ENCODE measurements around the gene EHBP1L1. TPM values are rescaled to one million over a fixed set of nuclear protein-coding genes. Genes with fewer than 3 reads are reported as not detected.
A peak's percentile ranks its signal among the peaks of the same experiment; 100 is the strongest.

Gene EHBP1L1
- total RNA-seq, 2 donors from 2014 or later: 53.4 to 61.0 TPM

GRCh38 chr11:65573391-65574079 is 2.3 kb upstream of the EHBP1L1 start:
- intact Hi-C loops (cut with DNase I): no loop called here
- ATAC-seq: no peak

DNA sequence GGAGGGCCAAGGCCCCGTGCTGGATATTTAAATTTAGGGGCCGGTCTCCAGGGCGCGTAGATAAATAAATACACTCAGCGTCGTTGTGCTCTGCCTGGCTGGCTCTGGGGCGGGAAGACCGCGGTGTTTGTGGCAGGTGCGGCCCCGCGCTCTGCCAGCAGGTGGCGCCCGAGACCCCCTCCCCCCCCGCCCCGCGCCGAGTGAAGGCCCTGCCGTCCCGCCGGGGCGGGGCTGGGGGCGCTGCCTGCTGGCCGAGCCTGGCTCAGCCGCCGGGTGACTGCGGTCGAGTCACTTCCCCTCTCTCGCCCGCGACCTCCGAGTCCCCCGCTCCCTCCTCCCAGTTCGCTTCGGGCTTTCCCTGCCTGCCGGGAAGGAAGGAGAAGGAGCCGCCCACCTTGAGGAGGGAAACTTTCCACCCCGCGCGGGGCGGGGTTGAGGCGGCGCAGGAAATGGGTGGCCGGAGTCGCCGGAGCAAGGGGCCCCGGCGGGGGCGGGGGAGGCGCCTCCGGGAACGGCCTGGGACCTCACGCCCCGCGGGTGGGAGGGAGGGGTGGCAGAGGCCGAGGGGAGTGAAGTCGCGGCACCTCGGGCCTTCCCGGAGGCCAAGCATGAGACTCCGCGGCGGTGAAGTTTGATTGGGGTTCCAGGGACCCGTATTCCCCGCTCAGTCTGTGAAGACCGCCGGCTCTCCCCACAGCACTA is 1.6 kb upstream of the EHBP1L1 start:
- peak; percentile 96 for DNase-seq
- intact Hi-C loops (cut with DNase I): no loop called here
- ATAC-seq: peak; percentile 48 to 65

More at GRCh38 chr11:65573391-65574079, 2.3 kb upstream of the EHBP1L1 start:
- no peak for DNase-seq

DNA sequence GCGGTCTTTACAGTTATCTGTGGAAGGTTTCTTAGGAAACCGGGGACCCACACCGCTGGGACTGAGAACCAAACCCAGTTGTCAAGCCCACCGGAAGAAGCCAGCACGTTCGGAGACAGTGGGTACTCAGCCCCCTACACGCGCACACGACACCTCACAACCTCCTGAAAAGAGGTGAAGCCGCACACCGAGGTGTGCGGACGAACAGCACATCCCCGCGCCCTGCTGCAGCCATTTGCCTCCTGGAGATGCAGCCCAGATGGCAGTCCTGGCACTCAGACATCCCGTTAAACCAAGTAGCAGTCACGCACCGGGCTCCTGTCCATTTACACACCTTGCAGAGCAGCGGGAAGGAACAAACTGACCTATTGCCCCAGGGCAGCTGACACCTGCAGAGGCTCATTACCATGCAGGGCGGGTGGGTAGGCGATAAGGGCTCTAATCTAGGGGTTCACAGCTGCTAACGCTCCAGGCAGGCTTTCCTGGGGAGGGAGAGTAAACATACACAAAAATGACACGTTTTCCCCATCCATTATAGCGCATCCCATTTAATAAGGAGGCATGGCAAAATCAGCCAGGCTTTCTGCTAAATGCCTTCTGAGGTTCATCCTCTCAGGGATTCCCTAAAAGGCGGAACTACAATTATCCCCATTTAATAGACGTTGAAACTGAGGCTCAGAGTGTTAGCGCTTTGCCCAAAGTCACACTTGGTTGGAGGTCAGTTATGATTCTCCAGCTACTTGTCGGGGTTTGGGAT is 864 bp upstream of the EHBP1L1 start:
- DNase-seq: no peak
- ATAC-seq: no peak
- intact Hi-C loops (cut with DNase I): loop anchor here in 1 of 2 donors (5.0 kb wide), 1 partner anchor 37 kb away; the partner anchor contains the start of gene MAP3K11

DNA sequence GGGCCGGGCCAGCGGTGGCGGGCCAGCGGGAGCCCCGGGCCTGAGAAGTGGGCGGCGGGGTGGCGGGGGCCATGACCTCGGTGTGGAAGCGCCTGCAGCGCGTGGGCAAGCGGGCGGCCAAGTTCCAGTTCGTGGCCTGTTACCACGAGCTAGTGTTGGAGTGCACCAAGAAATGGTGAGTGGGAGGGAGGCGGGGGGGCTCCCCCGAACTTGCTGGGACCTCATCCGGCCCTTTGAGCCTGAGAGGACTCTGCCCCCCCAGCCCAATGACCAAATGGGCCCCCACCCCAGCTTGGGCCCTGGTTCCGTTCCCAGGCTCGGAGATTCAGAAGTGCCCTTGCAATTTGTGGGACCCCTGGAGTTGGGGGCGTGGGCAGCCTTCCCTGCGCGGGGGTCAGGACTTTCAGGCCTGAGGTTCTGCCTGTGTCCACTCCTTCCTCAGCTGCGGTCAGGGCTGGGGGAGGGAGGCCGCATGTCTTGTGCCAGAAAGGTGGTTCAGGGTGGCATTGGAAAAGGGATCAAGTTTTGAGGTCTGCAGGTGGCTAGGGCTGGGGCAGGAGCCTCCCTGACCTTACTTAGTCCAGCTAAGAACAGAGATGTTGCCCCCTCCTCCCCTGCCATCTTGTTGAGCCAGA is 496 bp downstream of the EHBP1L1 start:
- ATAC-seq (no peak), DNase-seq (peak; percentile 59)
- intact Hi-C loops (cut with DNase I): loop anchor here in 1 of 2 donors (5.0 kb wide), 1 partner anchor 36 kb away; the partner anchor contains the start of gene MAP3K11

- ATAC-seq (peak; percentile 14 to 61), DNase-seq (peak; percentile 84)
- intact Hi-C loops (cut with DNase I): loop anchor here in 1 of 2 donors (5.0 kb wide), 1 partner anchor 35 kb away; the partner anchor contains the start of gene MAP3K11
These were observed 1.3 kb downstream of the EHBP1L1 start for GRCh38 chr11:65576867-65577755.

GRCh38 chr11:65577756-65578109 is 1.9 kb downstream of the EHBP1L1 start:
- ATAC-seq: no peak
- DNase-seq: no peak
- intact Hi-C loops (cut with DNase I): loop anchor here in 1 of 2 donors (5.0 kb wide), 1 partner anchor 35 kb away; the partner anchor contains the start of gene MAP3K11

DNA sequence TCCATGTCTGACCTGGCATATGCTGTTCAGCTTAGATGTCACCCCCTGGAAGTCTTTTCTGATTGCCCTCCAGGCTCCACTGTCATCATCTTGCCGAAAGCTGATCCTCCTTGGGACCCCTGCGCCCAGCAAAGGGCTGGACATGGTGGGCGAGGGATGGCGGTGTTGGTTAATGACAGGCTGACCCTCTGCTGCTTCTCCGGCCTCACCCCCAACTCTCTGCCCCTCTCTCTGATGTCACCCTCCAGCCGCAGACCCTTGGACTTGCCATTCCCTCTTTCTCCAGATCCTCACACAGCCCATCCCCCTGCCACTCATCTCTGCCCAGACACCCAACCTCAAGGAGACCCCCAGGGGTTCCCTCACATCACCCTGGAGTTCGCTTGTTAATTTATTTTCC is 2.3 kb downstream of the EHBP1L1 start:
- DNase-seq: no peak
- intact Hi-C loops (cut with DNase I): loop anchor here in 1 of 2 donors (5.0 kb wide), 1 partner anchor 34 kb away; the partner anchor contains the start of gene MAP3K11

DNA sequence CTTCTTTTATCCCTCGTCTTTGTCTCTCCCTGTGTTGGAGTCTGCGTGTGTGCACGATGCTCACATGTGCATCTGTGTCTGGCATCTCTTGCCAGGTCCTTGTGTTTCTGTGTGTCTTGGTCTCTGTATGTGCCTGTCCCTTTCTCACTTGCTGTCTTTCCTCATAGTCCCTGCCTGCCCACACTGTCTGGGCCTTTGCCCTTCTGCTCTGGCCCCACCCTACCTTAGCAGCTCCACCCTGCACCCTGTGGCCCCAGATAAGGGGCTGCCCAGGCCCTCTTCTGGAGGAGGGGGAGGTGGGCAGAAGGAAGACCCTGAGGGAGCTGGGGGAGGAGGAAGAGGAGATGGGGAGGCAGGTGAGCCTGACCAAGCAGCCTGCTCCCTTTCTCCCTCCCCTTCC is 2.8 kb downstream of the EHBP1L1 start:
- intact Hi-C loops (cut with DNase I): loop anchor here in 1 of 2 donors (5.0 kb wide), 1 partner anchor 34 kb away; the partner anchor contains the start of gene MAP3K11
- DNase-seq (no peak), ATAC-seq (no peak)

More for the DNA sequence above, 2.3 kb downstream of the EHBP1L1 start:
- ATAC-seq: no peak

DNA sequence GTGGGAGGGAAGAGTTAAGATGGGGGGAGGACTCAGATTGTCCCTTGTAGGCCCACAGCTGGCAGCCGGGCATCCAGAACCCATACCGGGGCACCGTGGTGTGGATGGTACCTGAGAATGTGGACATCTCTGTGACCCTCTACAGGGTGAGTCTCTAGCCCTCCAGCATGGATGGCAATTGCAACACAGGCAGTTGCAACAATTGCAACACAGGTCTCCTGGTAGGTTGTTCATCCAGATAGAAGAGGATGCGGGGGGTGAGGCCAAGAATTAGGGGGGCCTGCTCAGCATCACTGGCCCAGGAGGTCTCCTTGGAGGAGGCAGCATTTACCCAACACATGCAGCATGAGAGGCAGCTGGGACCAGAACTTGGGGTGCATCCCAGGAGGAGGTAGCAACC is 3.4 kb downstream of the EHBP1L1 start:
- DNase-seq (no peak), ATAC-seq (no peak)
- intact Hi-C loops (cut with DNase I): loop anchor here in 1 of 2 donors (5.0 kb wide), 1 partner anchor 33 kb away; the partner anchor contains the start of gene MAP3K11

DNA sequence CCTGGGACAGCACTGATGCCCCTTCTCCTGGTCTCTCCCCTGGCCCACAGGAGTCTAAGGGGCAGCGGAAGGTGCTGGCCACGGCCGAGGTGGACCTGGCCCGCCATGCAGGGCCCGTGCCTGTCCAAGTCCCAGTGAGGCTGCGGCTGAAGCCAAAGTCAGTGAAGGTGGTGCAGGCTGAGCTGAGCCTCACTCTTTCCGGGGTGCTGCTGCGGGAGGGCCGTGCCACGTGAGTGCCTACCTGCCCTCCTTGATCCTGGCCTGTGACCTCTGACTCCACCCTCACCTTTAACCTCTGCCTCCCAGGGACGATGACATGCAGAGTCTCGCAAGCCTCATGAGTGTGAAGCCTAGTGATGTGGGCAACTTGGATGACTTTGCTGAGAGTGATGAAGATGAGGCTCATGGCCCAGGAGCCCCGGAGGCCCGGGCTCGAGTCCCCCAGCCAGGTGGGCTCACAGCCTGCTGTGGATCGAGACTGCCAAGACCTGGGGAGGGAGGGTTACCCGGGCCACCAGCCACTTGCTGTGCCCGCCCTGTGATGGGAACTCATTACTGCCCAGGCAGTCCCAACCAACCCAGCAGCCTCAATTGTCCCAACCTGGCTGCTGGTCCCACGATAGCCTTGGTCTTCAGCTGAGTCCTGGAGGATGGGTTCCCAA is 4.3 kb downstream of the EHBP1L1 start:
- ATAC-seq (no peak), DNase-seq (no peak)
- intact Hi-C loops (cut with DNase I): no loop called here

DNA sequence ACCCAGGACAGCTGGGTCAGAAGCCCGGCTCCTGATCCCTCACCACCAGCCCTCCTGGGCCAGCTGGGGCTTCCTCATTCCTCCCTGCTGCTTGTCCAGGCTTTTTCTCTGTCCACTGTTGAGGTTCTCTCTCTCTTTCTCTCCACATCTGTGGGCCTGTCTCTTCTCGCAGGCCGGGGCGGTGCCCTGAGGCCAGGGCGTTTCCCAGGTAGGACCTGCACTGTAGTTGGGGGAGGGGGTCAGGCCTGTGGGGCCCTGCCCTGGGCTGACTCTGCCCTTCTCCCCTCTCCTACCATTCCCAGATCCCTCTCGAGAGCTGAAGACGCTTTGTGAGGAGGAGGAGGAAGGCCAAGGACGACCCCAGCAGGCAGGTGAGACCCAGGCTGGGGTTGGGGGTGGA is 4.9 kb downstream of the EHBP1L1 start:
- ATAC-seq (no peak), DNase-seq (no peak)
- intact Hi-C loops (cut with DNase I): no loop called here

- intact Hi-C loops (cut with DNase I): no loop called here
- DNase-seq (no peak), ATAC-seq (no peak)
These were observed 6.1 kb downstream of the EHBP1L1 start for GRCh38 chr11:65581928-65582327.

DNA sequence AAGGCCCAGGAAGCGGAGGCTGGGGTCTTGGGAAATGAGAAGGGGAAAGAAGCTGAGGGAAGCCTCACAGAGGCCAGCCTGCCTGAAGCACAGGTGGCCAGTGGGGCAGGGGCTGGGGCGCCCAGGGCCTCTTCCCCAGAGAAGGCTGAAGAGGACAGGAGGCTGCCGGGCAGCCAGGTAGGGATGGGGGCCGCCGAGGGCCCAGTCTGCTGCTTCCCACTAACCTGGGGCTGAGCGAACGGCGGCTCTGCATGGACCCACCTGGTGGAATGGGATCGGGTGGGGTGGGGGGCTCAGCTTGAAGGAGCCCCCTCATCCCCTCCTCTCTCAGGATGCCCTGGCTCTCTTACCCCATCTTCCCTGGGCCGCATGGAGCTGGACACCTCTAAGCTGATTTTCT is 7.7 kb downstream of the EHBP1L1 start:
- intact Hi-C loops (cut with DNase I): no loop called here
- no peak for DNase-seq
- ATAC-seq: no peak

GRCh38 chr11:65584106-65584505 is 8.3 kb downstream of the EHBP1L1 start:
- no peak for DNase-seq
- intact Hi-C loops (cut with DNase I): no loop called here
- ATAC-seq: no peak

DNA sequence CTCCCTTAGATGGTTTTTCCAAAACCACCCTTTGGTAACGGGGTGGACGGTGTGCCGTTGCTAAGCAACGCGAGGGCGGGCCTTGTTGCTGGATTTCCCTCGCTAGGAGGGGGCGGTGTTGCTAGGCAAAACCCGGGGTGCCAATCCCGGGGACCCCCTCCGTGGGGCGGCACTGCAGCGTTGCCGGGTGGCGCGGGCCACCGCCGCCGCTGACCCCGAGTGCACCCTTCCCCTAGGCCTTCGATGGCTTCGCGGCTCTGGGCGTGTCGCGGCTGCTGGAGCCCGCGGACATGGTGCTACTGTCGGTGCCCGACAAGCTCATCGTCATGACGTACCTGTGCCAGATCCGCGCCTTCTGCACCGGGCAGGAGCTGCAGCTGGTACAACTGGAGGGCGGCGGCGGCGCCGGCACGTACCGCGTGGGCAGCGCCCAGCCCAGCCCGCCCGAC is 8.9 kb downstream of the EHBP1L1 start:
- intact Hi-C loops (cut with DNase I): no loop called here
- DNase-seq (peak; percentile 31), ATAC-seq (peak in 1 of 2 donors; percentile 6)

GRCh38 chr11:65585396-65586246 is 9.8 kb downstream of the EHBP1L1 start:
- intact Hi-C loops (cut with DNase I): no loop called here
- ATAC-seq: no peak
- DNase-seq: no peak

GRCh38 chr11:65586247-65586630 is 10.4 kb downstream of the EHBP1L1 start:
- ATAC-seq (no peak), DNase-seq (no peak)
- intact Hi-C loops (cut with DNase I): no loop called here
